GM10266 (cell line): ENCODE measurements around the gene ATCAY.

Source experiments
- DNase-seq: peaks from one replicate; pipeline ENCODE4 v3.0.0; 2012; ENCODE audit errors: extremely low spot score
- CTCF ChIP-seq: IDR thresholded peaks from 2 replicates; pipeline ENCODE4 v1.5.1; 2012; ENCODE audit warnings: mild to moderate bottlenecking, low read depth; ENCODE audit not compliant: control insufficient read depth, insufficient read depth; ENCODE audit errors: missing control alignments

Gene ATCAY

DNA sequence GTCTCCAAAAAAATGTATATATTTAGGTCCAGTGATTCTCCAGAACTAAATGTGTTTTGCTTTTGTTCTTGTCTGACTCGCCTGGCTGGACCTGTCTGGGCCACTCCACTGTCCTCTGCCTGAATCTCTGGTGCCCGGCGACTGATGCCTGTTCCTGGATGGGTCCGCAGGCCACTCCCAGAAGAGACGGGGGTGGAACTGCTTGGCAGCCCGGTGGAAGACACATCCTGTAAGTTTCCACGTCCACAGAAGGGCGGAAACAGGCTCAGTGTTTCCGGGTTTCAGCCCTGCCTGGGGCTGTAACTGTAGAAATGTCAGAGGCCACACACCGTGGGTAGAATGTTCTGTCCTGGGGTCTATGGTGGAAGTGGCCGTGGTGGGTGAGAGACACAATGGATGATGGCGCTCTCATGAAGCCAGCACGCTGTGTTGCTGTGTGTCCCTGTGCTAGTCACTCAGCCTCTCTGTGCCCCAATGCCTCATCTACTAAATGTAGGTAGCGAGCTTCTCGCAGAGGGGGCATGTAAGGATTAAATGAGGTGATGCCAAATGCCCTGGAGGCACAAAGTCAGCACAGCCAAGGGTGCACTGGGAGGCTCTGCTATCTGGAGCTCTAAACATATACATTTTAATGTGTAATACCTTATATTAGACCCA is 22.0 kb downstream of the ATCAY start:
- no peak for DNase-seq
- no peak for TF ChIP-seq CTCF

GRCh38 chr19:3904233-3904632 is 23.7 kb downstream of the ATCAY start:
- no peak for TF ChIP-seq CTCF
- no peak for DNase-seq

DNA sequence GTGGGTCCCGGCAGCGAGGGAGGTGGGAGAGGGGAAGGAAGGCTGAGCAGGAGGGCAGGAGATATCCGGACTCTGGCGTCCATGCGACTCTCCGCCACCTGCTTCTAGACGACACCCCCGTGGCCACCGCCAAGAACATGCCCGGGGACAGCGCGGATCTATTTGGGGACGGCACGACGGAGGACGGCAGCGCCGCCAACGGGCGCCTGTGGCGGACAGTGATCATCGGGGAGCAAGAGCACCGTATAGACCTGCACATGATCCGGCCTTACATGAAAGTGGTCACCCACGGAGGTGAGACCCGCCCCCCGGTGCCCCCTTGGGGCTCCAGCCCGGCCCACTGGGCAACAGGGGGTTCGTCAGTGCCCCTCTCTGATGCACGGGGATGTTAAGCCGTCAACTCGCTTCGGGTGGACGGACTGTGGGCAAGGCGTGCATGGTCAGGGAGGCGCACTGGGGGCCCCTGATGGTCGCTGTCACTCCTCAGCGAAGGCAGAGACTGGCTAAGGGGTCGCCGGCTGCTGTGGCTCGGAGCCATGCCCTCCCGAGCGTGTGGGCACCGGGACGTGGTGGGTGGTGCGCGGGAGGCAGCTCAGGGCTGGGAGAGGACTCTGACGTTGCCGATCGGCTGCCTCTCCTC is 27.3 kb downstream of the ATCAY start:
- no peak for DNase-seq
- no peak for TF ChIP-seq CTCF

DNA sequence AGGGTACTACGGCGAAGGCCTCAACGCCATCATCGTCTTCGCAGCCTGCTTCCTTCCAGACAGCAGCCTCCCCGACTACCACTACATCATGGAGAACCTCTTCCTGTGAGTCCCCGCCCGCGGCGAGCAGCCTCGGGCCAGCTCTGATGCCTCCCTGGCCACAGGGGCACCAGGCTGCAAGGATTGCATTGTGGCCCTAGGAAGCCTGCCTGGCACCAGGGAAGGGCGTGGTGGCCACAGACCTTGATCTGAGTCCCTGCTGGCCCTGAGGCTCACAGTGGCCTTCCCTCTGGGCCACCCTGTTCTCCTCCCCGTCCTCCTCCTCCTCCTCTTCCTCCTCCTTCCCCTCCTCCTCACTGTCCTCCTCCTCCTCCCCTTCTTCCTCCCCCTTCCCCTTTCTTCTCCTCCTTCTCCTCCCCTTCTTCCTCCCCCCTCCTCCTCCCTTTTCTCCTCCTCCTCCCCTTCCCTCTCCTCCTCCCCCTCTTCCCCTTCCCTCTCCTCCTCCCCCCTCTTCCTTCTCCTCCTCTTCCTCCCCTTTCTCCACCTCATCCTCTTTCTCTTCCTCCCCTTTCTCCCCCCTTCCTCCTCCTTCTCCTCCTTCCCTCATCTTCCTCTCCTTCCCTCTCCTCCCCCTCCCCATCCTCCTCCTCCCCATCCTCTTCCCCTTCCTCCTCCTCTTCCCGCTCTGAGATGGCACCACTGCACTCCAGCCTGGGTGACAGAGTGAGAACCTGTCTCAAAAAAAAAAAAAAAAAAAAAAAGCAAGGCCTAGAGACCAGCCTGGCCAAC is 28.0 kb downstream of the ATCAY start:
- DNase-seq = no peak
- TF ChIP-seq CTCF = no peak

DNA sequence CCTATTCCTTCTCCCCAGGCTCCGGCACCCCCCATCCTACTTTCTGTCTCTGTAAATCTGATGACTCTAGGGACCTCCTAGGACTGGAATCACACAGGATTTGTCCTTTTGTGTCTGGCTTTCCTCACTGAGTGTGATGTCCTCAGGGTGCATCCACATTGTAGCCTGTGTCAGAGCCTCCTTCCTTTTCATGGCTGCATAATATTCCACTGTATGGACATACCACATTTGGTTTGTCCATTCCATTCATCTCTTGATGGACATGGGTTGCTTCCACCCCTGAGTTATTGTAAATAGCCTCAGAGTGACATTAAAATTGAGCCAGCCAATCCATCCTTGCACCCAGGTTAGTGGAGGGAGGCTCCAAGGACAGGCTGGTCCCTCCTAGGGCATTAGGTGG is 29.6 kb downstream of the ATCAY start:
- DNase-seq = no peak

DNA sequence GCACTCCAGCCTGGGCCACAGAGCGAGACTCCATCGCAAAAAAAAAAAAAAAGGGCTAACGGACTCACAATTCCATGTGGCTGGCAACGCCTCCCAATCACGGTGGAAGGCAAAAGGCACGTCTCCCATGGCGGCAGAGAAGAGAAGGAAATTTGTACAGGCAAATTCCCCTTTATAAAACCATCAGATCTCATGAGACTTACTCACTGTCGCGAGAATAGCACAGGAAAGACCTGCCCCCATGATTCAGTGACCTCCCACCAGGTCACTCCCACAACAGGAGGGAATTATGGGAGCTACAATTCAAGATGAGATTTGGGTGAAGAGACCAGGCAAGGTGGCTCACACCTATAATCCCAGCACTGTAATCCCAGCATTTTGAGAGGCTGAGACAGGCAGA is 33.7 kb downstream of the ATCAY start:
- TF ChIP-seq CTCF = no peak
- no peak for DNase-seq

More for the DNA sequence above, 29.6 kb downstream of the ATCAY start:
- no peak for TF ChIP-seq CTCF

GRCh38 chr19:3916033-3916432 is 35.5 kb downstream of the ATCAY start:
- TF ChIP-seq CTCF = no peak
- no peak for DNase-seq
